Loucy (cell line): Measurements from ENCODE around the gene IL21R.

Source experiments
- H2AFZ ChIP-seq: fragments of 200-600 bp; sonication (generic); 2 replicates; pipeline ENCODE4 v1.6.0; 2016; ENCODE audit warnings: antibody characterized with exemption, mild to moderate bottlenecking, low read length, moderate library complexity
- H3F3A ChIP-seq: fragments of 200-600 bp; 2 replicates; pipeline ENCODE4 v1.6.0; 2016; ENCODE audit warnings: antibody characterized with exemption, low read depth, mild to moderate bottlenecking
- H3K27me3 ChIP-seq: fragments of 200-600 bp; sonication (generic); 2 replicates; pipeline ENCODE4 v1.6.1; 2014; ENCODE audit warnings: low read length, mild to moderate bottlenecking; ENCODE audit not compliant: insufficient read depth, poor library complexity, severe bottlenecking
- H3K36me3 ChIP-seq: fragments of 200-600 bp; sonication (generic); 2 replicates; pipeline ENCODE4 v1.6.1; 2016; ENCODE audit warnings: low read length; ENCODE audit not compliant: insufficient read depth
- H3K4me1 ChIP-seq: fragments of 200-600 bp; sonication (generic); 2 replicates; pipeline ENCODE4 v1.5.1; 2014; ENCODE audit warnings: low read length, mild to moderate bottlenecking; ENCODE audit not compliant: insufficient read depth, poor library complexity, severe bottlenecking
- H3K4me2 ChIP-seq: fragments of 200-600 bp; sonication (generic); 2 replicates; pipeline ENCODE4 v1.6.0; 2014; ENCODE audit warnings: antibody characterized with exemption, low read length, low read depth, mild to moderate bottlenecking; ENCODE audit not compliant: poor library complexity, severe bottlenecking
- H3K4me3 ChIP-seq: fragments of 200-600 bp; sonication (generic); 2 replicates; pipeline ENCODE4 v1.5.1; 2014; ENCODE audit warnings: low read length, mild to moderate bottlenecking, mixed read lengths; ENCODE audit not compliant: poor library complexity, severe bottlenecking
- H3K79me2 ChIP-seq: fragments of 200-600 bp; sonication (generic); 2 replicates; pipeline ENCODE4 v1.6.1; 2014; ENCODE audit warnings: low read length; ENCODE audit not compliant: insufficient read depth
- H3K9ac ChIP-seq: fragments of 200-600 bp; sonication (generic); 2 replicates; pipeline ENCODE4 v1.6.0; 2014; ENCODE audit warnings: mild to moderate bottlenecking, low read depth, low read length, moderate library complexity; ENCODE audit not compliant: poor library complexity, severe bottlenecking
- H3K9me2 ChIP-seq: fragments of 200-600 bp; sonication (generic); replicated peaks from 2 replicates; pipeline ENCODE4 v1.6.1; 2016; ENCODE audit warnings: low read depth, low read length, mixed read lengths
- H3K9me3 ChIP-seq: fragments of 200-600 bp; sonication (generic); 2 replicates; pipeline ENCODE4 v1.6.1; 2014; ENCODE audit warnings: mild to moderate bottlenecking, antibody characterized with exemption, low read length, low read depth; ENCODE audit not compliant: insufficient read depth
- H4K20me1 ChIP-seq: fragments of 200-600 bp; sonication (generic); 2 replicates; pipeline ENCODE4 v1.6.0; 2014; ENCODE audit warnings: antibody characterized with exemption, low read length, mild to moderate bottlenecking; ENCODE audit not compliant: insufficient read depth, poor library complexity, severe bottlenecking
- EZH2phosphoT487 ChIP-seq: fragments of 200-600 bp; IDR thresholded peaks from 2 replicates; pipeline ENCODE4 v1.6.1; 2018; ENCODE audit warnings: antibody characterized with exemption, mild to moderate bottlenecking, moderate library complexity, borderline replicate concordance
- TF ChIP-seq, protein P1 (sequence below): fragments of 200-600 bp; sonication (generic); conservative IDR thresholded peaks from 2 replicates; pipeline ENCODE4 v1.5.1; 2014; ENCODE audit warnings: mild to moderate bottlenecking, antibody characterized with exemption, low read length

IL21R gene

DNA sequence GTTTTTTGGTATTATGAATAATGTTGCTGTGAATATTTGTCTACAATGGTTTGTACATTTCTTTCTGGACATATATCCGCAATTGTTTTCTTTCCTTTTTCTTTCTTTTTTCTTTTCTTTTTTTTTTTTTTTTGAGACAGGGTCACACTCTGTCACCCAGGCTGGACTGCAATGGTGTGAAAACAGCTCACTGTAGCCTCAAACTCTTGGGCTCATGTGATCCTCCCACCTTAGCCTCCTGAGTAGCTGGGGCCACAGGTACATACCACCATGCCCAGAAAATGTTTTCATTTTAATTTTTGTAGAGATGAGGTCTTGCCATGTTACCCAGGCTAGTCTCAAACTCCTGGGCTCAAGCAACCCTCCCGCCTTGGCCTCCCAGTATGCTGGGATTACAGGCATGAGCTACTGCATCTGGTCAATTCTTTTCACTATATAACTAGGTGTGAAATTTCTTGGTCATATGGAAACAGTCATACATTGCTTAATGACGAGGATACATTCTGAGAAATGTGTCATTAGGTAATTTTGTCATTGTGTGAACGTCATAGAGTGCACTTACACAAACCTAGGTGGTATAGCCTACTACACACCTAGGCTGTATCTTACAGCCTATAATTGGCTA, 15.2 kb downstream of the IL21R start:
- Histone ChIP-seq H3K4me3 (no peak overlapping the region), H3K36me3 (no peaks in the 10 kb centered on the region; the same call in 1 of the 2 replicates), H3K9ac (no peak overlapping the region), H3K4me2 (no peak overlapping the region), H3K27me3 (no peaks in the 10 kb centered on the region), H3K4me1 (no peaks in the 10 kb centered on the region), H2AFZ (no peak overlapping the region), H3F3A (no peaks in the 10 kb centered on the region), H3K79me2 (no peaks in the 10 kb centered on the region), H3K9me3 (peaks cover 19% of the 10 kb centered on the region), H3K9me2 (no peaks in the 10 kb centered on the region), H4K20me1 (no peaks in the 10 kb centered on the region)
- TF ChIP-seq EZH2phosphoT487: no peak
- TF ChIP-seq, protein P1, sequence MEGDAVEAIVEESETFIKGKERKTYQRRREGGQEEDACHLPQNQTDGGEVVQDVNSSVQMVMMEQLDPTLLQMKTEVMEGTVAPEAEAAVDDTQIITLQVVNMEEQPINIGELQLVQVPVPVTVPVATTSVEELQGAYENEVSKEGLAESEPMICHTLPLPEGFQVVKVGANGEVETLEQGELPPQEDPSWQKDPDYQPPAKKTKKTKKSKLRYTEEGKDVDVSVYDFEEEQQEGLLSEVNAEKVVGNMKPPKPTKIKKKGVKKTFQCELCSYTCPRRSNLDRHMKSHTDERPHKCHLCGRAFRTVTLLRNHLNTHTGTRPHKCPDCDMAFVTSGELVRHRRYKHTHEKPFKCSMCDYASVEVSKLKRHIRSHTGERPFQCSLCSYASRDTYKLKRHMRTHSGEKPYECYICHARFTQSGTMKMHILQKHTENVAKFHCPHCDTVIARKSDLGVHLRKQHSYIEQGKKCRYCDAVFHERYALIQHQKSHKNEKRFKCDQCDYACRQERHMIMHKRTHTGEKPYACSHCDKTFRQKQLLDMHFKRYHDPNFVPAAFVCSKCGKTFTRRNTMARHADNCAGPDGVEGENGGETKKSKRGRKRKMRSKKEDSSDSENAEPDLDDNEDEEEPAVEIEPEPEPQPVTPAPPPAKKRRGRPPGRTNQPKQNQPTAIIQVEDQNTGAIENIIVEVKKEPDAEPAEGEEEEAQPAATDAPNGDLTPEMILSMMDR: no peak

DNA sequence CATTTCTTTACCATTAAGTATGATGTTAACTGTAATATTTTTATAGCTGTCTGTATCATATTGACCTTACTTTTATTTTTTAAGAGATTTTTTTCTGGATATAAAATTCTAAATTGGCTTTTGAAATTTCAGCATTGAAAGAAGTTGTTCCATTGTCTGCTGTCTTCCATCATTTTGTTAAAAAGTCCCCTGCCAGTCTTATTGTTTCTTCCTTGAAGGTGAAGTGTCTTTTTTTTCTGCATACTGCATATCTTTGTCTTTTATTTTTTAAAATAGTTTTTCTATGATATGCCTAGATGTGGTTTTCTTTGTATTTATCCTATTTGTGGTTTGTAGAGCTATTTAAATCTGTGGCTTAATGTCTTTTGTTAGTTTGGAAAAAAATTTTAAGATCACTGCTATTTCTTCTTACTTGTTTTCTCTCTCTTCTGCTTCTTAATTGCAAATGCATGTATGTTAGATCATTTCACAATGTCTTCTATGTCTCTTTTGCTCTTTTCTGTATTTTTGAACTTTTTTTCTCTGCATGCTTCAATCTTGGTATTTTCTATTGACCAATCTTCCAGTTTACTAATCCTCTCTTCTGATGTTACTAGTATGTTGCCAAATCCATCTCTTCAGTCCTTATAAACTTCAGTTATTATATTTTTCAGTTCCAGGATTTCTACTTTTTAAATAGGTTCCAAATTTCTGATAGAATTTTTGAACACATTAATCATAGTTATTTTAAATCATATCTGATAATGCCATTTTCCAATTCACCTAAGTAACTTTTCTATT, 20.2 kb downstream of the IL21R start:
- H2AFZ ChIP-seq: no peak overlapping the region

DNA sequence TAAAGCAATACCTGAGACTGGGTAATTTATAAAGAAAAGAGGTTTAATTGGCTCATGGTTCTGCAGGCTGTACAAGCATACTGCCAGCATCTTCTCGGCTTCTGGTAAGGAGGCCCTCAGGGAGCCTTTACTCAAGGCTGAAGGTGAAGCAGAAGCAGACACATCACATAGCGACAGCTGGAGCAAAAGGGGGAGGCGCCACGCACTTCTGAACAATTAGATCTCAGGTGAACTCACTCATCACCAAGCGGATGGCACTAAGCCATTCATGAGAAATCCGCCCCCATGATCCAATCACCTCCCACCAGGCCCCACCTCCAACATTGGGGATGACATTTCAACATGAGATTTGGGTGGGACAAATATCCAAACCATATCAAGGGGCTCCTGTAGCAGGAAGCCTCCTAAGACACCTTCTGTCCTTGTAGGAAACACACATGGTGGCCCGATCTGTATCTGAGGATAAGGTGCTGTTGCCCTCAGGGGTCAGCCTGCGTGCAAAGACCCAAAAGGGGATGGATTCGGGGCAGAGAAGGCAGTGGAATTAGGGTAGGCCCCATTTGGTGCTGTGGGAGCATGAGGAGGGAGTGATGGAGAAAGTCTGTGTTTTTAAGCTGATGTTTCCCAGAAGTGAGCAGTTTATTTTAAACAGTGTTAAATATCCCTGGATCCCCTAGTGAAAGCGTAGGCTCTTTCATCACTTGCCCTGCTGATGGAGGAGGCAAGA, 23.0 kb downstream of the IL21R start:
- peaks cover 24% of the 10 kb centered on the region for H3K4me1 ChIP-seq

More for the DNA sequence above, 20.2 kb downstream of the IL21R start:
- Histone ChIP-seq H3K9ac (no peak overlapping the region), H4K20me1 (no peaks in the 10 kb centered on the region), H3K27me3 (no peaks in the 10 kb centered on the region), H3K9me2 (no peaks in the 10 kb centered on the region), H3K4me2 (no peak overlapping the region), H3K4me1 (peaks cover 12% of the 10 kb centered on the region), H3K36me3 (no peaks in the 10 kb centered on the region), H3K4me3 (no peak overlapping the region), H3K9me3 (peaks cover 24% of the 10 kb centered on the region), H3K79me2 (no peaks in the 10 kb centered on the region), H3F3A (no peaks in the 10 kb centered on the region)
- no peak for TF ChIP-seq EZH2phosphoT487
- TF ChIP-seq, protein P1: no peak

More for the DNA sequence above, 23.0 kb downstream of the IL21R start:
- Histone ChIP-seq H3K9ac (no peak overlapping the region), H3K27me3 (no peaks in the 10 kb centered on the region), H3K9me3 (peaks cover 24% of the 10 kb centered on the region), H2AFZ (no peak overlapping the region), H3K79me2 (no peaks in the 10 kb centered on the region), H3K36me3 (no peaks in the 10 kb centered on the region), H4K20me1 (no peaks in the 10 kb centered on the region), H3K4me2 (no peak overlapping the region), H3K9me2 (no peaks in the 10 kb centered on the region), H3K4me3 (no peak overlapping the region), H3F3A (no peaks in the 10 kb centered on the region)
- TF ChIP-seq, protein P1: no peak
- no peak for TF ChIP-seq EZH2phosphoT487
